IMR-90 (cell line): Measurements from ENCODE around the gene NT5C.

Source experiments
- BHLHE40 ChIP-seq: fragments of 150-350 bp; IDR thresholded peaks from 2 replicates; pipeline ENCODE4 v1.6.1; 2016; ENCODE audit warnings: mild to moderate bottlenecking, low read depth, low read length
- CEBPB ChIP-seq: IDR thresholded peaks from 2 replicates; pipeline ENCODE4 v1.6.1; 2012; ENCODE audit warnings: low read depth, low read length, improper control_type of control experiment
- CHD1 ChIP-seq: IDR thresholded peaks from 2 replicates; pipeline ENCODE4 v1.6.1; 2012; ENCODE audit warnings: low read depth, low read length, improper control_type of control experiment
- FOS ChIP-seq: fragments of 150-350 bp; IDR thresholded peaks from 2 replicates; pipeline ENCODE4 v1.6.1; 2016; ENCODE audit warnings: low read depth, low read length
- MAFK ChIP-seq: IDR thresholded peaks from 2 replicates; pipeline ENCODE4 v1.6.1; 2012; ENCODE audit warnings: low read depth, low read length, improper control_type of control experiment
- MAZ ChIP-seq: IDR thresholded peaks from 2 replicates; pipeline ENCODE4 v1.6.1; 2012; ENCODE audit warnings: low read depth, mild to moderate bottlenecking, low read length, improper control_type of control experiment, moderate library complexity, borderline replicate concordance
- MXI1 ChIP-seq: IDR thresholded peaks from 2 replicates; pipeline ENCODE4 v1.6.1; 2012; ENCODE audit warnings: low read depth, mild to moderate bottlenecking, low read length, moderate library complexity, borderline replicate concordance
- POLR2A ChIP-seq: IDR thresholded peaks from 2 replicates; pipeline ENCODE4 v1.6.1; 2012; ENCODE audit warnings: mild to moderate bottlenecking, low read depth, low read length
- RAD21 ChIP-seq: IDR thresholded peaks from 2 replicates; pipeline ENCODE4 v1.6.1; 2012; ENCODE audit warnings: low read length, improper control_type of control experiment
- RCOR1 ChIP-seq: IDR thresholded peaks from 2 replicates; pipeline ENCODE4 v1.6.1; 2012; ENCODE audit warnings: mild to moderate bottlenecking, low read length, improper control_type of control experiment; ENCODE audit not compliant: insufficient replicate concordance
- SMC3 ChIP-seq: fragments of 150-350 bp; IDR thresholded peaks from 2 replicates; pipeline ENCODE4 v1.6.1; 2016; ENCODE audit warnings: low read depth, mild to moderate bottlenecking, antibody characterized with exemption, low read length, moderate library complexity
- TF ChIP-seq, protein P1 (sequence below): conservative IDR thresholded peaks from 2 replicates; pipeline ENCODE4 v1.5.1; 2012; ENCODE audit warnings: mild to moderate bottlenecking, low read depth, low read length, improper control_type of control experiment
- TF ChIP-seq, protein P2 (sequence below): fragments of 150-350 bp; IDR thresholded peaks from 2 replicates; pipeline ENCODE4 v1.6.1; 2016; ENCODE audit warnings: low read depth, mild to moderate bottlenecking, low read length, moderate library complexity, borderline replicate concordance

DNA sequence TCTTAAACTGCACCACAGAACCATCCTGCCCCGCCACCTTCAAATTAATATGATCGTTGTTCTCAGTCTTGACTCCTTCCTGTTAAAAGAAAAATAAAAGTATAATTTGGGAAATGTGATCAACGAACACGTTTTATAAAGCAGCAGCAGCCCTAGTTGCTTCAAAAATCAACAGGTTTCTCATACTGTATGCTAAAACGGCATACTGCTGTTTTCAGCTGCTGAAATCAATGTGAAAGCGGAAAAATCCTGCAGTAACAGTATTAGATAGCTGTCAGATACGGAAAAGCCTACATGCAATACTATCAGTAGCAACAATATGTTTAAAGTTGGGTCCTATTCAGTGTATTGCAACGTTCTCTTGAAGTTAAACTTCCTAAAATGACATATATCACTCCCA lies 49.6 kb upstream of the NT5C start:
- no peak for TF ChIP-seq RAD21
- no peak for TF ChIP-seq RCOR1
- TF ChIP-seq, protein P1, sequence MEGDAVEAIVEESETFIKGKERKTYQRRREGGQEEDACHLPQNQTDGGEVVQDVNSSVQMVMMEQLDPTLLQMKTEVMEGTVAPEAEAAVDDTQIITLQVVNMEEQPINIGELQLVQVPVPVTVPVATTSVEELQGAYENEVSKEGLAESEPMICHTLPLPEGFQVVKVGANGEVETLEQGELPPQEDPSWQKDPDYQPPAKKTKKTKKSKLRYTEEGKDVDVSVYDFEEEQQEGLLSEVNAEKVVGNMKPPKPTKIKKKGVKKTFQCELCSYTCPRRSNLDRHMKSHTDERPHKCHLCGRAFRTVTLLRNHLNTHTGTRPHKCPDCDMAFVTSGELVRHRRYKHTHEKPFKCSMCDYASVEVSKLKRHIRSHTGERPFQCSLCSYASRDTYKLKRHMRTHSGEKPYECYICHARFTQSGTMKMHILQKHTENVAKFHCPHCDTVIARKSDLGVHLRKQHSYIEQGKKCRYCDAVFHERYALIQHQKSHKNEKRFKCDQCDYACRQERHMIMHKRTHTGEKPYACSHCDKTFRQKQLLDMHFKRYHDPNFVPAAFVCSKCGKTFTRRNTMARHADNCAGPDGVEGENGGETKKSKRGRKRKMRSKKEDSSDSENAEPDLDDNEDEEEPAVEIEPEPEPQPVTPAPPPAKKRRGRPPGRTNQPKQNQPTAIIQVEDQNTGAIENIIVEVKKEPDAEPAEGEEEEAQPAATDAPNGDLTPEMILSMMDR, result no peak
- no peak for TF ChIP-seq CHD1
- no peak for TF ChIP-seq POLR2A
- TF ChIP-seq, protein P2, sequence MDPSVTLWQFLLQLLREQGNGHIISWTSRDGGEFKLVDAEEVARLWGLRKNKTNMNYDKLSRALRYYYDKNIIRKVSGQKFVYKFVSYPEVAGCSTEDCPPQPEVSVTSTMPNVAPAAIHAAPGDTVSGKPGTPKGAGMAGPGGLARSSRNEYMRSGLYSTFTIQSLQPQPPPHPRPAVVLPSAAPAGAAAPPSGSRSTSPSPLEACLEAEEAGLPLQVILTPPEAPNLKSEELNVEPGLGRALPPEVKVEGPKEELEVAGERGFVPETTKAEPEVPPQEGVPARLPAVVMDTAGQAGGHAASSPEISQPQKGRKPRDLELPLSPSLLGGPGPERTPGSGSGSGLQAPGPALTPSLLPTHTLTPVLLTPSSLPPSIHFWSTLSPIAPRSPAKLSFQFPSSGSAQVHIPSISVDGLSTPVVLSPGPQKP, result no peak
- TF ChIP-seq SMC3, result no peak
- TF ChIP-seq FOS, result no peak
- no peak for TF ChIP-seq CEBPB
- TF ChIP-seq MAZ, result no peak
- no peak for TF ChIP-seq BHLHE40
- TF ChIP-seq MAFK, result no peak
- no peak for TF ChIP-seq MXI1
